AG04449 (cell line): Measurements from ENCODE around the gene ENKUR.
"Not testable (repeated sequence)": the region's sequence is repeated elsewhere in the genome, so short reads cannot be mapped to it uniquely, and the experiment has no call there.

Experiments
- CTCF ChIA-PET: fragments of 350-600 bp; formaldehyde crosslinking; extraction: SDS; loops from one replicate; lab custom pipeline; 2021; ENCODE audit warnings: antibody characterized with exemption; lab: Yijun Ruan, JAX
- POLR2A ChIA-PET: fragments of 400-600, 350-600 bp; formaldehyde crosslinking; extraction: SDS; loops from one replicate; lab custom pipeline; 2020; ENCODE audit warnings: antibody characterized with exemption, inconsistent platforms; lab: Yijun Ruan, JAX
- DNase-seq: peaks from one replicate; pipeline ENCODE4 v3.0.0-alpha.2; 2010; ENCODE audit warnings: low read depth, low spot score
- H3K4me3 ChIP-seq: 2 replicates; pipeline ENCODE4 v1.5.1; 2011; ENCODE audit warnings: low read depth, mild to moderate bottlenecking, control low read depth, low read length
- CTCF ChIP-seq: IDR thresholded peaks from one replicate; pipeline ENCODE4 v1.5.1; 2011; ENCODE audit warnings: mild to moderate bottlenecking, moderate library complexity, low read length, control low read depth, inconsistent platforms; ENCODE audit not compliant: insufficient read depth; ENCODE audit errors: missing control alignments

The ENKUR gene

GRCh38 chr10:24981161-24981710 is 34.7 kb downstream of the ENKUR start:
- TF ChIP-seq CTCF, result no peak
- no peak for DNase-seq
- H3K4me3 ChIP-seq, result no peak overlapping the region
- ChIA-PET CTCF (interaction anchor here (1.2 kb wide), 1 partner anchor 9 kb away, joined by 5 read pairs; no protein-coding TSS in a partner anchor), POLR2A (no interaction called here)

GRCh38 chr10:24979685-24980084 is 36.3 kb downstream of the ENKUR start:
- POLR2A ChIA-PET, result no interaction called here
- DNase-seq, result no peak
- CTCF ChIA-PET, result interaction anchor here (1.6 kb wide), 1 partner anchor 270 kb away, joined by 3 read pairs; no protein-coding TSS in a partner anchor
- H3K4me3 ChIP-seq, result no peak overlapping the region
- TF ChIP-seq CTCF, result no peak

- CTCF ChIA-PET, result interaction anchor here (1.1 kb wide), 1 partner anchor 333 kb away, joined by 3 read pairs; no protein-coding TSS in a partner anchor
- POLR2A ChIA-PET, result interaction anchor here (0.6 to 1.3 kb wide), 2 partner anchors 16 to 30 kb away, joined by 3 read pairs; no protein-coding TSS in a partner anchor
Measured at GRCh38 chr10:24974976-24975375, 41.0 kb downstream of the ENKUR start.

GRCh38 chr10:24973163-24973562 is 42.8 kb downstream of the ENKUR start:
- CTCF ChIA-PET, result no interaction called here
- H3K4me3 ChIP-seq, result no peak overlapping the region

More at GRCh38 chr10:24974976-24975375, 41.0 kb downstream of the ENKUR start:
- H3K4me3 ChIP-seq, result no peak overlapping the region
- no peak for TF ChIP-seq CTCF
- no peak for DNase-seq

GRCh38 chr10:24971374-24971773 is 44.6 kb downstream of the ENKUR start:
- ChIA-PET CTCF (no interaction called here), POLR2A (no interaction called here)
- no peak overlapping the region for H3K4me3 ChIP-seq
- no peak for TF ChIP-seq CTCF
- no peak for DNase-seq

More at GRCh38 chr10:24973163-24973562, 42.8 kb downstream of the ENKUR start:
- POLR2A ChIA-PET, result no interaction called here
- no peak for TF ChIP-seq CTCF
- no peak for DNase-seq

GRCh38 chr10:24969841-24970281 is 46.1 kb downstream of the ENKUR start:
- ChIA-PET POLR2A (no interaction called here), CTCF (interaction anchor here (0.9 to 1.4 kb wide), 3 partner anchors 20 to 112 kb away, joined by 3 to 4 read pairs (median 4); no protein-coding TSS in a partner anchor)
- no peak overlapping the region for H3K4me3 ChIP-seq
- TF ChIP-seq CTCF, result no peak
- DNase-seq, result no peak

GRCh38 chr10:24968951-24969350 is 47.0 kb downstream of the ENKUR start:
- H3K4me3 ChIP-seq, POLR2A ChIA-PET, DNase-seq: not testable (repeated sequence)
- CTCF ChIA-PET, result interaction anchor here (0.9 to 1.4 kb wide), 2 partner anchors 21 to 112 kb away, joined by 3 to 4 read pairs; no protein-coding TSS in a partner anchor
